IMR-90 (cell line): Measurements from ENCODE around the gene FGF16. TPM values are rescaled to one million over a fixed set of nuclear protein-coding genes. Genes with fewer than 3 reads are reported as not detected.

Experiments used
- ATAC-seq: fragments of 200-7000 bp; cut with Tn5 transposase; 2 replicates; pipeline ENCODE4 v1.9.1; 2020; ENCODE audit warnings: low read depth, mild to moderate bottlenecking, moderate library complexity
- BruUV-seq: library from RNA; stranded (reverse); fragments of 400-500 nt; replicated peaks from 2 replicates; lab custom pipeline; 2021; lab: Mats Ljungman, UMichigan
- CTCF ChIA-PET: fragments of 300-600 bp; formaldehyde crosslinking; extraction: SDS; loops from one replicate; lab custom pipeline; 2021; ENCODE audit warnings: antibody characterized with exemption; lab: Yijun Ruan, JAX
- POLR2A ChIA-PET: fragments of 300-600 bp; sonication (Branson Sonifier 250); formaldehyde crosslinking; loops from one replicate; lab custom pipeline; 2022; ENCODE audit warnings: antibody characterized with exemption; ENCODE audit not compliant: unreplicated experiment; lab: Charles Lee
- DNase-seq: peaks from one replicate; pipeline ENCODE4 v3.0.0; 2013
- H2AFZ ChIP-seq: replicated peaks from 2 replicates; pipeline ENCODE3; 2013; ENCODE audit warnings: low read length, mild to moderate bottlenecking; ENCODE audit not compliant: poor library complexity
- H2AK5ac ChIP-seq: 2 replicates; pipeline ENCODE4 v1.6.1; 2013; ENCODE audit warnings: low read depth, low read length, inconsistent platforms
- H2AK9ac ChIP-seq: replicated peaks from 2 replicates; pipeline ENCODE3; 2013; ENCODE audit warnings: mild to moderate bottlenecking, low read depth, low read length, moderate library complexity; ENCODE audit not compliant: poor library complexity
- H2BK120ac ChIP-seq: 2 replicates; pipeline ENCODE4 v1.6.1; 2013; ENCODE audit warnings: low read depth, low read length, inconsistent platforms
- H2BK15ac ChIP-seq: 3 replicates; pipeline ENCODE4 v1.6.1; 2013; ENCODE audit warnings: low read depth, low read length, inconsistent platforms
- H2BK20ac ChIP-seq: 2 replicates; pipeline ENCODE4 v1.6.1; 2013; ENCODE audit warnings: low read depth, mild to moderate bottlenecking, inconsistent platforms, low read length, moderate library complexity
- H2BK5ac ChIP-seq: 2 replicates; pipeline ENCODE4 v1.6.1; 2013; ENCODE audit warnings: mild to moderate bottlenecking, low read depth, low read length, inconsistent platforms; ENCODE audit not compliant: poor library complexity, severe bottlenecking
- H3K14ac ChIP-seq: replicated peaks from 2 replicates; pipeline ENCODE4 v1.6.1; 2013; ENCODE audit warnings: low read depth, low read length, inconsistent platforms
- H3K18ac ChIP-seq: 2 replicates; pipeline ENCODE4 v1.6.1; 2013; ENCODE audit warnings: low read depth, low read length, control low read depth
- H3K23ac ChIP-seq: 2 replicates; pipeline ENCODE4 v1.6.1; 2013; ENCODE audit warnings: low read depth, low read length, inconsistent platforms
- H3K27ac ChIP-seq: 2 replicates; pipeline ENCODE4 v1.5.1; 2013; ENCODE audit warnings: mild to moderate bottlenecking, control low read depth, low read length; ENCODE audit not compliant: insufficient read depth
- H3K27me3 ChIP-seq: 2 replicates; pipeline ENCODE4 v1.6.1; 2013; ENCODE audit warnings: low read length; ENCODE audit not compliant: control insufficient read depth, insufficient read depth
- H3K36me3 ChIP-seq: 2 replicates; pipeline ENCODE4 v1.6.1; 2013; ENCODE audit warnings: low read length, mixed read lengths; ENCODE audit not compliant: control insufficient read depth, insufficient read depth
- H3K4ac ChIP-seq: 2 replicates; pipeline ENCODE4 v1.6.1; 2013; ENCODE audit warnings: low read depth, low read length, inconsistent platforms
- H3K4me1 ChIP-seq: 2 replicates; pipeline ENCODE4 v1.6.1; 2013; ENCODE audit warnings: low read length, mixed read lengths; ENCODE audit not compliant: control insufficient read depth, insufficient read depth
- H3K4me2 ChIP-seq: 2 replicates; pipeline ENCODE4 v1.6.1; 2013; ENCODE audit warnings: low read depth, mild to moderate bottlenecking, control low read depth, low read length, moderate library complexity
- H3K4me3 ChIP-seq: 2 replicates; pipeline ENCODE4 v1.5.1; 2013; ENCODE audit warnings: low read depth, mild to moderate bottlenecking, control low read depth, low read length, moderate library complexity; ENCODE audit not compliant: insufficient read depth
- H3K56ac ChIP-seq: 2 replicates; pipeline ENCODE4 v1.6.1; 2013; ENCODE audit warnings: low read length, inconsistent platforms; ENCODE audit not compliant: insufficient read depth; ENCODE audit errors: extremely low read depth
- H3K79me1 ChIP-seq, 2 experiments: 2 replicates each; pipeline ENCODE4 v1.6.1; 2013; ENCODE audit warnings: low read length in 2 of 2, inconsistent platforms in 1 of 2, low read depth in 1 of 2
- H3K9ac ChIP-seq: 2 replicates; pipeline ENCODE4 v1.6.1; 2013; ENCODE audit warnings: low read depth, low read length, control low read depth
- H3K9me1 ChIP-seq: 2 replicates; pipeline ENCODE4 v1.6.1; 2013; ENCODE audit warnings: low read length, inconsistent platforms; ENCODE audit not compliant: insufficient read depth
- H3K9me3 ChIP-seq: 2 replicates; pipeline ENCODE4 v1.6.1; 2013; ENCODE audit warnings: low read length; ENCODE audit not compliant: control insufficient read depth, insufficient read depth
- H4K20me1 ChIP-seq: 2 replicates; pipeline ENCODE4 v1.6.1; 2013; ENCODE audit warnings: low read length, inconsistent platforms; ENCODE audit not compliant: insufficient read depth
- H4K5ac ChIP-seq: 2 replicates; pipeline ENCODE4 v1.6.1; 2013; ENCODE audit warnings: mild to moderate bottlenecking, low read depth, low read length, control low read depth
- H4K8ac ChIP-seq, 2 experiments: 2 replicates each; pipeline ENCODE4 v1.6.1; 2013; ENCODE audit warnings: low read depth in 2 of 2, low read length in 2 of 2, control low read depth in 1 of 2, inconsistent platforms in 1 of 2
- H4K91ac ChIP-seq: 2 replicates; pipeline ENCODE4 v1.6.1; 2013; ENCODE audit warnings: low read depth, low read length, inconsistent platforms; ENCODE audit not compliant: insufficient read depth
- BHLHE40 ChIP-seq: fragments of 150-350 bp; IDR thresholded peaks from 2 replicates; pipeline ENCODE4 v1.6.1; 2016; ENCODE audit warnings: mild to moderate bottlenecking, low read depth, low read length
- CEBPB ChIP-seq: IDR thresholded peaks from 2 replicates; pipeline ENCODE4 v1.6.1; 2012; ENCODE audit warnings: low read depth, low read length, improper control_type of control experiment
- CHD1 ChIP-seq: IDR thresholded peaks from 2 replicates; pipeline ENCODE4 v1.6.1; 2012; ENCODE audit warnings: low read depth, low read length, improper control_type of control experiment
- NFE2L2 ChIP-seq: fragments of 150-350 bp; IDR thresholded peaks from 2 replicates; pipeline ENCODE4 v1.6.1; 2016; ENCODE audit warnings: low read depth, mild to moderate bottlenecking, low read length
- POLR2A ChIP-seq: IDR thresholded peaks from 2 replicates; pipeline ENCODE4 v1.6.1; 2012; ENCODE audit warnings: mild to moderate bottlenecking, low read depth, low read length
- RFX5 ChIP-seq: IDR thresholded peaks from 2 replicates; pipeline ENCODE4 v1.8.0; 2012; ENCODE audit warnings: low read depth, mild to moderate bottlenecking, low read length, moderate library complexity
- SMC3 ChIP-seq: fragments of 150-350 bp; IDR thresholded peaks from 2 replicates; pipeline ENCODE4 v1.6.1; 2016; ENCODE audit warnings: low read depth, mild to moderate bottlenecking, antibody characterized with exemption, low read length, moderate library complexity
- WGBS, 2 experiments: methylation state at CpG; one replicate each; pipeline versions ENCODE4 v1.1.5 to v1.1.7; 2013; ENCODE audit warnings: missing lambda C conversion rate in 2 of 2; ENCODE audit not compliant: insufficient read length in 1 of 2; ENCODE audit errors: extremely low coverage in 2 of 2; 5-methylcytosine and 5-hydroxymethylcytosine counted together
- dilution Hi-C: fragments of 300-500 bp; cut with HindIII; formaldehyde crosslinking; loops from one replicate; pipeline ENCODE4 v1.14.3; 2018; ENCODE audit warnings: low sequenced_read_pairs; ENCODE audit not compliant: unreplicated experiment
- in situ Hi-C: fragments of 300-500 bp; cut with MboI; formaldehyde crosslinking; loops from 3 replicates; pipeline ENCODE4 v1.14.3; 2019; ENCODE audit warnings: low sequenced_read_pairs, inconsistent platforms, mixed read lengths
- intact Hi-C: fragments of 100-400 bp; cut with micrococcal nuclease; formaldehyde crosslinking; loops from 2 replicates; pipeline ENCODE4 v1.10.0; 2022
- polyA plus RNA-seq, 3 experiments: library from polyadenylated mRNA; depleted of rRNA; stranded (reverse); fragments of >200 nt; gene quantifications; 2 replicates each; pipeline ENCODE4 v1.2.3, GENCODE V29; 2012; ENCODE audit warnings: low replicate concordance in 1 of 3
- total RNA-seq: library from RNA; depleted of rRNA; stranded (reverse); fragments of >200 nt; gene quantifications from 2 replicates; pipeline ENCODE4 v1.2.3, GENCODE V29; 2012
- TF ChIP-seq, protein P1 (sequence below): fragments of 150-350 bp; IDR thresholded peaks from 2 replicates; pipeline ENCODE4 v1.6.1; 2017; ENCODE audit warnings: mild to moderate bottlenecking, antibody characterized with exemption, low read length, low read depth

Gene FGF16
- total and polyA plus RNA-seq, 2 of the 4 experiments (the other 2 are of a cell fraction), result not detected

DNA sequence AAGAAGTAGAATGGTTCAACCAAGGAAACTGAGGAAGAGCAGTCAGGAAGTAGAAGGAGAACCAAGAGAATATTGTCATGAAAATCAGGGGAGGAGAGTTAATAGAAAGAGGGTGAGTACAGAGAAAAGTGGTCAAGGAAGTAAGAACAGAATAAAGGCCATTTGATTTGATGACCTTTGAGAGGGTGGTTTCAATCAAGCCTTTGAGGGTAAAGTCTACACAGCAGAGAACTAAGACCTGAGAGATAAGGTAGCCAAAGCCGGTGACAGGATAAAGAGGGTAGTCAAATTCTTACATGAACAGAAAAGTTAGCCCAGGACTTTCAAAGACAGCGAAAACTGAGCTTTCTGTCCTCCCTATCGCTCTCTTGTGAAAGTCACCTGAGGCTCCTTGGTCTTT is 34.6 kb upstream of the FGF16 start:
- DNase-seq, result no peak
- H3K4me3 ChIP-seq, result no peak overlapping the region

More for the DNA sequence above, 34.6 kb upstream of the FGF16 start:
- no peak overlapping the region for H3K9ac ChIP-seq
- H3K27me3 ChIP-seq, result no peaks in the 10 kb centered on the region
- no peak overlapping the region for H2BK5ac ChIP-seq
- H3K23ac ChIP-seq, result no peak overlapping the region
- H3K18ac ChIP-seq, result no peak overlapping the region
- intact Hi-C loops, result no loop called here
- H3K36me3 ChIP-seq, result no peaks in the 10 kb centered on the region
- ATAC-seq, result no peak
- in situ Hi-C loops, result loop anchor here (10.0 kb wide), 1 partner anchor 58 kb away; no protein-coding TSS in a partner anchor
- no CpG with 5 or more reads among the region's 3 CpGs for WGBS, 2 experiments
- H3K14ac ChIP-seq, result no peak overlapping the region
- H4K5ac ChIP-seq, result no peak overlapping the region
- CTCF ChIA-PET, result no interaction called here
- H3K9me1 ChIP-seq, result no peaks in the 10 kb centered on the region
- H3K27ac ChIP-seq, result no peak overlapping the region
- H2AK5ac ChIP-seq, result no peak overlapping the region
- POLR2A ChIA-PET, result no interaction called here
- H3K79me1 ChIP-seq, result no peaks in the 10 kb centered on the region
- H2AFZ ChIP-seq, result no peak overlapping the region
- no TSS peak for BruUV-seq
- H4K8ac ChIP-seq, result no peak overlapping the region
- peaks cover 2% of the 10 kb centered on the region; the same call in 1 of the 2 replicates for H3K9me3 ChIP-seq
- no peak overlapping the region for H2BK20ac ChIP-seq
- H3K4me2 ChIP-seq, result no peak overlapping the region
- dilution Hi-C loops, result no loop called here
- H3K56ac ChIP-seq, result no peak overlapping the region
- no peak overlapping the region for H2BK120ac ChIP-seq
- H2AK9ac ChIP-seq, result no peak overlapping the region
- H3K4me1 ChIP-seq, result no peaks in the 10 kb centered on the region
- no peak overlapping the region for H4K91ac ChIP-seq
- H4K20me1 ChIP-seq, result no peaks in the 10 kb centered on the region
- H2BK15ac ChIP-seq, result no peak overlapping the region
- H3K4ac ChIP-seq, result no peak overlapping the region
- TF ChIP-seq RFX5 (no peak), POLR2A (no peak), CHD1 (no peak), NFE2L2 (no peak), BHLHE40 (no peak), CEBPB (no peak), SMC3 (no peak)
- TF ChIP-seq, protein P1, sequence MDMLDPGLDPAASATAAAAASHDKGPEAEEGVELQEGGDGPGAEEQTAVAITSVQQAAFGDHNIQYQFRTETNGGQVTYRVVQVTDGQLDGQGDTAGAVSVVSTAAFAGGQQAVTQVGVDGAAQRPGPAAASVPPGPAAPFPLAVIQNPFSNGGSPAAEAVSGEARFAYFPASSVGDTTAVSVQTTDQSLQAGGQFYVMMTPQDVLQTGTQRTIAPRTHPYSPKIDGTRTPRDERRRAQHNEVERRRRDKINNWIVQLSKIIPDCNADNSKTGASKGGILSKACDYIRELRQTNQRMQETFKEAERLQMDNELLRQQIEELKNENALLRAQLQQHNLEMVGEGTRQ, result no peak
